Measurements from ENCODE around the gene STK38.
"Not testable (repeated sequence)": the region's sequence is repeated elsewhere in the genome, so short reads cannot be mapped to it uniquely, and the experiment has no call there.

Gene STK38

GRCh38 chr6:36469946-36470345 lies 77.3 kb downstream of the STK38 start:
- no peaks in the 10 kb centered on the region for H3K27me3 ChIP-seq
- H3K9ac ChIP-seq = no peak overlapping the region
- no peak for TF ChIP-seq Cebpa-rat (IDR thresholded peaks at IDR 0.05)

GRCh38 chr6:36469148-36469661 lies 78.1 kb downstream of the STK38 start:
- Histone ChIP-seq H3K4me1 (peaks cover 29% of the 10 kb centered on the region), H3K27me3 (no peaks in the 10 kb centered on the region), H3K27ac (no peak overlapping the region), H3K4me3 (no peak overlapping the region), H3K4me2 (peak overlapping the region; percentile 25), H3K36me3 (peaks cover 58% of the 10 kb centered on the region), H4K20me1 (peaks cover 28% of the 10 kb centered on the region), H3K9ac (no peak overlapping the region), H3K9me3 (peaks cover 15% of the 10 kb centered on the region; the same call in 1 of the 2 replicates)
- no peak for TF ChIP-seq Cebpa-rat (IDR thresholded peaks at IDR 0.05)

More at GRCh38 chr6:36469946-36470345, 77.3 kb downstream of the STK38 start:
- peaks cover 26% of the 10 kb centered on the region for H4K20me1 ChIP-seq
- H3K36me3 ChIP-seq = peaks cover 65% of the 10 kb centered on the region
- H3K4me2 ChIP-seq = no peak overlapping the region
- peaks cover 36% of the 10 kb centered on the region for H3K4me1 ChIP-seq
- no peak overlapping the region for H3K4me3 ChIP-seq
- H3K9me3 ChIP-seq = peaks cover 15% of the 10 kb centered on the region; the same call in 1 of the 2 replicates
- H3K27ac ChIP-seq = 0 out of 2 replicates have a peak overlapping the region, but pooled peaks have one; percentile 18

- peaks cover 22% of the 10 kb centered on the region for H3K4me1 ChIP-seq
- H3K9ac ChIP-seq = no peak overlapping the region
- H3K4me2 ChIP-seq = no peak overlapping the region
- H3K36me3 ChIP-seq = peaks cover 55% of the 10 kb centered on the region
- no peaks in the 10 kb centered on the region for H3K27me3 ChIP-seq
- peaks cover 44% of the 10 kb centered on the region for H4K20me1 ChIP-seq
- TF ChIP-seq Cebpa-rat (IDR thresholded peaks at IDR 0.05) = no peak
- H3K4me3 ChIP-seq = no peak overlapping the region
- peaks cover 15% of the 10 kb centered on the region; the same call in 1 of the 2 replicates for H3K9me3 ChIP-seq
- no peak overlapping the region for H3K27ac ChIP-seq
These were observed 79.7 kb downstream of the STK38 start for GRCh38 chr6:36467625-36468024.

GRCh38 chr6:36464233-36464632 lies 83.0 kb downstream of the STK38 start:
- TF ChIP-seq Cebpa-rat (IDR thresholded peaks at IDR 0.05) = no peak
- H3K4me2 ChIP-seq = no peak overlapping the region
- H3K27ac ChIP-seq = no peak overlapping the region
- peaks cover 62% of the 10 kb centered on the region for H4K20me1 ChIP-seq
- H3K9me3 ChIP-seq = peaks cover 20% of the 10 kb centered on the region; the same call in 1 of the 2 replicates
- H3K9ac ChIP-seq = no peak overlapping the region
- peaks cover 37% of the 10 kb centered on the region for H3K36me3 ChIP-seq
- H3K27me3 ChIP-seq = no peaks in the 10 kb centered on the region
- peaks cover 11% of the 10 kb centered on the region for H3K4me1 ChIP-seq
- no peak overlapping the region for H3K4me3 ChIP-seq

GRCh38 chr6:36463676-36464075 lies 83.6 kb downstream of the STK38 start:
- Histone ChIP-seq H3K36me3 (peaks cover 37% of the 10 kb centered on the region), H3K9ac (no peak overlapping the region), H3K4me2 (no peak overlapping the region), H3K27ac (no peak overlapping the region), H3K27me3 (no peaks in the 10 kb centered on the region), H3K4me3 (no peak overlapping the region), H3K9me3 (peaks cover 20% of the 10 kb centered on the region; the same call in 1 of the 2 replicates), H3K4me1 (peaks cover 6% of the 10 kb centered on the region), H4K20me1 (peaks cover 62% of the 10 kb centered on the region)
- no peak for TF ChIP-seq Cebpa-rat (IDR thresholded peaks at IDR 0.05)

- Histone ChIP-seq H3K27ac (no peak overlapping the region), H3K9ac (no peak overlapping the region), H3K36me3 (peaks cover 41% of the 10 kb centered on the region), H3K4me2 (no peak overlapping the region), H3K9me3 (peaks cover 13% of the 10 kb centered on the region; the same call in 1 of the 2 replicates), H3K4me3 (no peak overlapping the region), H3K27me3 (no peaks in the 10 kb centered on the region), H4K20me1 (peaks cover 82% of the 10 kb centered on the region), H3K4me1 (no peaks in the 10 kb centered on the region)
- TF ChIP-seq Cebpa-rat (IDR thresholded peaks at IDR 0.05) = no peak
These were observed 85.6 kb downstream of the STK38 start for GRCh38 chr6:36461646-36462045.

GRCh38 chr6:36460916-36461315 lies 86.4 kb downstream of the STK38 start:
- H3K9me3 ChIP-seq = 0 out of 2 replicates have a peak, but pooled peaks cover 6% of the 10 kb centered on the region
- no peak overlapping the region for H3K9ac ChIP-seq
- H3K36me3 ChIP-seq = peaks cover 42% of the 10 kb centered on the region
- no peaks in the 10 kb centered on the region for H3K4me1 ChIP-seq
- no peaks in the 10 kb centered on the region for H3K27me3 ChIP-seq
- no peak for TF ChIP-seq Cebpa-rat (IDR thresholded peaks at IDR 0.05)
- no peak overlapping the region for H3K4me3 ChIP-seq
- no peak overlapping the region for H3K4me2 ChIP-seq
- H4K20me1 ChIP-seq = peaks cover 84% of the 10 kb centered on the region
- no peak overlapping the region for H3K27ac ChIP-seq

- H3K4me1 ChIP-seq = no peaks in the 10 kb centered on the region
- no peak for TF ChIP-seq Cebpa-rat (IDR thresholded peaks at IDR 0.05)
- peaks cover 98% of the 10 kb centered on the region for H4K20me1 ChIP-seq
- H3K9me3 ChIP-seq = 0 out of 2 replicates have a peak, but pooled peaks cover 6% of the 10 kb centered on the region
- no peaks in the 10 kb centered on the region for H3K27me3 ChIP-seq
- H3K36me3 ChIP-seq = peaks cover 53% of the 10 kb centered on the region
- no peak overlapping the region for H3K4me3 ChIP-seq
- no peak overlapping the region for H3K27ac ChIP-seq
- no peak overlapping the region for H3K4me2 ChIP-seq
- H3K9ac ChIP-seq = no peak overlapping the region
These were observed 87.8 kb downstream of the STK38 start for GRCh38 chr6:36459501-36459900.

GRCh38 chr6:36455486-36456027 lies 91.7 kb downstream of the STK38 start:
- Histone ChIP-seq H3K4me3 (no peak overlapping the region), H3K27me3 (no peaks in the 10 kb centered on the region), H3K27ac (no peak overlapping the region), H3K4me2 (no peak overlapping the region), H4K20me1 (peaks cover 99% of the 10 kb centered on the region), H3K36me3 (peaks cover 66% of the 10 kb centered on the region), H3K9me3 (no peaks in the 10 kb centered on the region), H3K9ac (no peak overlapping the region), H3K4me1 (peaks cover 11% of the 10 kb centered on the region)
- TF ChIP-seq Cebpa-rat (IDR thresholded peaks at IDR 0.05) = no peak

GRCh38 chr6:36452897-36453296 lies 94.4 kb downstream of the STK38 start:
- H3K4me3 ChIP-seq = not testable (repeated sequence)

GRCh38 chr6:36449173-36449572 lies 98.1 kb downstream of the STK38 start:
- not testable (repeated sequence) for H3K4me3 ChIP-seq, H3K27me3 ChIP-seq, H3K9ac ChIP-seq, H3K27ac ChIP-seq, H3K4me2 ChIP-seq
- H4K20me1 ChIP-seq = peaks cover 98% of the 10 kb centered on the region
- H3K4me1 ChIP-seq = peaks cover 28% of the 10 kb centered on the region
- H3K9me3 ChIP-seq = peaks cover 27% of the 10 kb centered on the region
- H3K36me3 ChIP-seq = peaks cover 64% of the 10 kb centered on the region

More at GRCh38 chr6:36452897-36453296, 94.4 kb downstream of the STK38 start:
- H3K4me2 ChIP-seq, H3K27ac ChIP-seq, H3K9ac ChIP-seq, H3K27me3 ChIP-seq: not testable (repeated sequence)
- peaks cover 16% of the 10 kb centered on the region for H3K9me3 ChIP-seq
- peaks cover 77% of the 10 kb centered on the region for H3K36me3 ChIP-seq
- H3K4me1 ChIP-seq = peaks cover 11% of the 10 kb centered on the region
- peaks cover 99% of the 10 kb centered on the region for H4K20me1 ChIP-seq

Data from BLaER1 (cell line).